ENCODE data around the gene PLCD4. TPM values are rescaled to one million over a fixed set of nuclear protein-coding genes. Genes with fewer than 3 reads are reported as not detected.
A peak's percentile ranks its signal among the peaks of the same experiment; 100 is the strongest.

The PLCD4 gene
- total RNA-seq, 1 donor from 2014 or later: 0.86 TPM

DNA sequence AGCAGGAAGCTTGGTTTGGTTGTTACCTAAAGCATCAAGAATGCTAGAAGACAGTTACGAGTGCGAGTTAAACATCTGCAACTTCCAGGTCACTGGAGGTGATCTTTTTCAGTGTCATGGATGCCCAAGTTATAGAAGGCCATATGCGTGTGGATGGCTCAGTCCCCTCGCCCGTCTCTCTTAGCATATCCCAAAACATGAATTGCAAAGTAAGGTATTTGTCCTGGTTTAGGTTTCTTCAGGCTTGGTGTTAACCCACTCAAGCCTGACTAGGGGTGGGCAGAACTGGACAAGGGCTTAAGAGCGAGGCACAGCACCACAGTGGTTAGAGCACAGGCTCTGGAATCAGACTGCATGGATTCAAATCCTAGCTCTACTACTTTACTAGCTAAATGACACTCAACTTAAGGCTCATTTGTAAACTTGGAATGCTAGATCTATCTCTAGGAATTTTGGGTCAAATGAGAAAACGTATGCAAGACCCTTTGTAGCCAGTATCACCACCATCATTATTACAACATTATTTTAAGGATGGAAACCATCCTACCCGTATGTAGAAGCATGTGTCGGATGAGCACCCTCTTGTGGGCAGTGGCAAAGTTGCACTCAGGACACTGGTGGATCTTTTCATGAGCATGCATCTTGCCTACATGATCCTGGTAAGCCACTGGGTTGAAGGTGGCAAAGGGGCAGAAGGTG lies 40.5 kb downstream of the PLCD4 start:
- Histone ChIP-seq H3K27me3 (ENCODE audit: insufficient read depth, low read length) (no peaks in the 10 kb centered on the region), H3K79me2 (ENCODE audit: insufficient read depth, low read length) (peaks cover 22% of the 10 kb centered on the region), H3K4me2 (ENCODE audit: low read length) (no peak overlapping the region), H2AFZ (ENCODE audit: low read depth, low read length) (no peak overlapping the region), H3K9ac (ENCODE audit: low read length) (peak overlapping the region; percentile 23), H3K4me1 (ENCODE audit: insufficient read depth, low read length) (peaks cover 8% of the 10 kb centered on the region), H3K36me3 (ENCODE audit: insufficient read depth, low read length) (peaks cover 58% of the 10 kb centered on the region), H4K20me1 (ENCODE audit: insufficient read depth, low read length) (peaks cover 25% of the 10 kb centered on the region), H3K27ac (ENCODE audit: low read depth, low read length) (no peak overlapping the region), H3K4me3 (ENCODE audit: insufficient read depth, low read depth, low read length) (no peak overlapping the region), H3K9me3 (ENCODE audit: insufficient read depth, low read depth, low read length) (no peaks in the 10 kb centered on the region)
- peaks cover 18% of the 10 kb centered on the region for H3K36me3 Mint-ChIP-seq (ENCODE audit: low read depth, unreplicated experiment)
- no peaks in the 10 kb centered on the region for H3K4me1 Mint-ChIP-seq (ENCODE audit: low read depth, unreplicated experiment)
- no peak overlapping the region for H3K4me3 Mint-ChIP-seq (ENCODE audit: unreplicated experiment)
- H3K27ac Mint-ChIP-seq (ENCODE audit: unreplicated experiment): no peak overlapping the region
- FAIRE-seq: peak; percentile 52
- DNase-seq (ENCODE audit: low read depth): peak; percentile 41
- TF ChIP-seq EZH2 (IDR thresholded peaks at IDR 0.05; ENCODE audit: insufficient read depth, low read length): no peak
- TF ChIP-seq, protein P1, sequence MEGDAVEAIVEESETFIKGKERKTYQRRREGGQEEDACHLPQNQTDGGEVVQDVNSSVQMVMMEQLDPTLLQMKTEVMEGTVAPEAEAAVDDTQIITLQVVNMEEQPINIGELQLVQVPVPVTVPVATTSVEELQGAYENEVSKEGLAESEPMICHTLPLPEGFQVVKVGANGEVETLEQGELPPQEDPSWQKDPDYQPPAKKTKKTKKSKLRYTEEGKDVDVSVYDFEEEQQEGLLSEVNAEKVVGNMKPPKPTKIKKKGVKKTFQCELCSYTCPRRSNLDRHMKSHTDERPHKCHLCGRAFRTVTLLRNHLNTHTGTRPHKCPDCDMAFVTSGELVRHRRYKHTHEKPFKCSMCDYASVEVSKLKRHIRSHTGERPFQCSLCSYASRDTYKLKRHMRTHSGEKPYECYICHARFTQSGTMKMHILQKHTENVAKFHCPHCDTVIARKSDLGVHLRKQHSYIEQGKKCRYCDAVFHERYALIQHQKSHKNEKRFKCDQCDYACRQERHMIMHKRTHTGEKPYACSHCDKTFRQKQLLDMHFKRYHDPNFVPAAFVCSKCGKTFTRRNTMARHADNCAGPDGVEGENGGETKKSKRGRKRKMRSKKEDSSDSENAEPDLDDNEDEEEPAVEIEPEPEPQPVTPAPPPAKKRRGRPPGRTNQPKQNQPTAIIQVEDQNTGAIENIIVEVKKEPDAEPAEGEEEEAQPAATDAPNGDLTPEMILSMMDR (IDR thresholded peaks at IDR 0.05; ENCODE audit: insufficient read depth, low read depth, low read length): peak; percentile 93
- H3K27me3 Mint-ChIP-seq (ENCODE audit: low read depth, unreplicated experiment): no peaks in the 10 kb centered on the region
- no peaks in the 10 kb centered on the region for H3K9me3 Mint-ChIP-seq (ENCODE audit: unreplicated experiment)

DNA sequence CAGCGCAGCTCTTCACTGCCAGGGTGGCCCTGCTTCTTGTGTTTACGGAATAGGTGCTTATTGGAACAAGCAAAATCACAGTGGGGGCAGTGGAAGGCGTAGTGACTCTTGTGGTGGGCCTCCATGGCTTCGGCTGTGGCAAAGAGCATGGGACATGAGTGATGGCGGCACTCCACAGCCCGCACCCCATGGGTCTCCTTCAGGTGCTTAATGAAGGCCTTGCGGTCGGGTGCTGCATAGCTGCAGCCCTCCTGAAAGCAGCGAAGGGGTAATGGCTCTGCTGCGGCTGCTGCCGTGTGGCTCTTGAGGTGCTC lies 41.0 kb downstream of the PLCD4 start:
- H3K9me3 Mint-ChIP-seq (ENCODE audit: unreplicated experiment): no peaks in the 10 kb centered on the region

DNA sequence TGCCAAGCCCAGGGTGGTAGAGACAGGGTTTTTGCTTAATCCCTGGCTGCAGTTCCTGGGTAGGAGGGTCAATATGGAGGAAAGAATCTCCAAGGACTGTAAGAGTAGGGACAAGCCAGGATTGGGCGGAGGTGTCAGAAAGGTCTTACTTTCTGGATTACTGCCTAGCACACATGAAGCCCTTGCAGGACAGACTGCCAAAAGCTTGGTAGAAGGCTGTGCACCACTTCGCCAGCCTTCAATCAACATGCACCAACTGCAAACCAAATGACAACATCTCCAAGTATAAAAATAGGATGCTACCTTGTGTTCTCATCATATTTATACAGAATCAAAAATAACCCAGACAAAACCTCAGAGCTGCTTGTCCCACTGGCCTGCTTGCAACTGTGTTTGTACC lies 48.1 kb downstream of the PLCD4 start:
- Mint-ChIP-seq H3K27me3 (ENCODE audit: low read depth, unreplicated experiment) (no peaks in the 10 kb centered on the region), H3K9me3 (ENCODE audit: unreplicated experiment) (no peaks in the 10 kb centered on the region)

More for the DNA sequence above, 41.0 kb downstream of the PLCD4 start:
- Histone ChIP-seq H2AFZ (ENCODE audit: low read depth, low read length) (no peak overlapping the region), H3K27ac (ENCODE audit: low read depth, low read length) (no peak overlapping the region), H4K20me1 (ENCODE audit: insufficient read depth, low read length) (peaks cover 25% of the 10 kb centered on the region), H3K9me3 (ENCODE audit: insufficient read depth, low read depth, low read length) (no peaks in the 10 kb centered on the region), H3K36me3 (ENCODE audit: insufficient read depth, low read length) (peaks cover 59% of the 10 kb centered on the region), H3K27me3 (ENCODE audit: insufficient read depth, low read length) (no peaks in the 10 kb centered on the region), H3K9ac (ENCODE audit: low read length) (no peak overlapping the region), H3K4me3 (ENCODE audit: insufficient read depth, low read depth, low read length) (no peak overlapping the region), H3K4me2 (ENCODE audit: low read length) (no peak overlapping the region), H3K79me2 (ENCODE audit: insufficient read depth, low read length) (peaks cover 22% of the 10 kb centered on the region), H3K4me1 (ENCODE audit: insufficient read depth, low read length) (peaks cover 8% of the 10 kb centered on the region)
- Mint-ChIP-seq H3K4me3 (ENCODE audit: unreplicated experiment) (no peak overlapping the region), H3K4me1 (ENCODE audit: low read depth, unreplicated experiment) (no peaks in the 10 kb centered on the region), H3K36me3 (ENCODE audit: low read depth, unreplicated experiment) (peaks cover 18% of the 10 kb centered on the region), H3K27ac (ENCODE audit: unreplicated experiment) (no peak overlapping the region), H3K27me3 (ENCODE audit: low read depth, unreplicated experiment) (no peaks in the 10 kb centered on the region)
- no peak for DNase-seq (ENCODE audit: low read depth)
- FAIRE-seq: no peak
- TF ChIP-seq EZH2 (IDR thresholded peaks at IDR 0.05; ENCODE audit: insufficient read depth, low read length): no peak
- TF ChIP-seq, protein P1 (IDR thresholded peaks at IDR 0.05; ENCODE audit: insufficient read depth, low read depth, low read length): no peak

More for the DNA sequence above, 48.1 kb downstream of the PLCD4 start:
- no peak overlapping the region for H3K9ac ChIP-seq (ENCODE audit: low read length)
- no peak for FAIRE-seq
- H3K4me3 ChIP-seq (ENCODE audit: insufficient read depth, low read depth, low read length): no peak overlapping the region
- no peaks in the 10 kb centered on the region for H3K9me3 ChIP-seq (ENCODE audit: insufficient read depth, low read depth, low read length)
- peaks cover 57% of the 10 kb centered on the region for H3K79me2 ChIP-seq (ENCODE audit: insufficient read depth, low read length)
- Mint-ChIP-seq H3K4me3 (ENCODE audit: unreplicated experiment) (no peak overlapping the region), H3K36me3 (ENCODE audit: low read depth, unreplicated experiment) (peaks cover 2% of the 10 kb centered on the region), H3K27ac (ENCODE audit: unreplicated experiment) (no peak overlapping the region), H3K4me1 (ENCODE audit: low read depth, unreplicated experiment) (peaks cover 5% of the 10 kb centered on the region)
- H3K27ac ChIP-seq (ENCODE audit: low read depth, low read length): no peak overlapping the region
- TF ChIP-seq EZH2 (IDR thresholded peaks at IDR 0.05; ENCODE audit: insufficient read depth, low read length): no peak
- TF ChIP-seq, protein P1 (IDR thresholded peaks at IDR 0.05; ENCODE audit: insufficient read depth, low read depth, low read length): no peak
- peaks cover 36% of the 10 kb centered on the region for H3K36me3 ChIP-seq (ENCODE audit: insufficient read depth, low read length)
- no peaks in the 10 kb centered on the region for H3K27me3 ChIP-seq (ENCODE audit: insufficient read depth, low read length)
- no peak for DNase-seq (ENCODE audit: low read depth)
- H2AFZ ChIP-seq (ENCODE audit: low read depth, low read length): no peak overlapping the region
- H4K20me1 ChIP-seq (ENCODE audit: insufficient read depth, low read length): peaks cover 26% of the 10 kb centered on the region
- H3K4me2 ChIP-seq (ENCODE audit: low read length): no peak overlapping the region
- H3K4me1 ChIP-seq (ENCODE audit: insufficient read depth, low read length): peaks cover 10% of the 10 kb centered on the region

Measured in astrocyte (in vitro differentiated cells and primary cell).